ENCODE data around the gene POMC. TPM values are rescaled to one million over a fixed set of nuclear protein-coding genes. Genes with fewer than 3 reads are reported as not detected.
A peak's percentile ranks its signal among the peaks of the same experiment; 100 is the strongest.
"Not testable (repeated sequence)": the region's sequence is repeated elsewhere in the genome, so short reads cannot be mapped to it uniquely, and the experiment has no call there.

Gene POMC
- 9.1 TPM for total RNA-seq
- long read RNA-seq, partial matches to known transcripts, result 0 of 10 reads
- long read RNA-seq, other reads (novel, unspliced or antisense), result 10 of 10 reads

DNA sequence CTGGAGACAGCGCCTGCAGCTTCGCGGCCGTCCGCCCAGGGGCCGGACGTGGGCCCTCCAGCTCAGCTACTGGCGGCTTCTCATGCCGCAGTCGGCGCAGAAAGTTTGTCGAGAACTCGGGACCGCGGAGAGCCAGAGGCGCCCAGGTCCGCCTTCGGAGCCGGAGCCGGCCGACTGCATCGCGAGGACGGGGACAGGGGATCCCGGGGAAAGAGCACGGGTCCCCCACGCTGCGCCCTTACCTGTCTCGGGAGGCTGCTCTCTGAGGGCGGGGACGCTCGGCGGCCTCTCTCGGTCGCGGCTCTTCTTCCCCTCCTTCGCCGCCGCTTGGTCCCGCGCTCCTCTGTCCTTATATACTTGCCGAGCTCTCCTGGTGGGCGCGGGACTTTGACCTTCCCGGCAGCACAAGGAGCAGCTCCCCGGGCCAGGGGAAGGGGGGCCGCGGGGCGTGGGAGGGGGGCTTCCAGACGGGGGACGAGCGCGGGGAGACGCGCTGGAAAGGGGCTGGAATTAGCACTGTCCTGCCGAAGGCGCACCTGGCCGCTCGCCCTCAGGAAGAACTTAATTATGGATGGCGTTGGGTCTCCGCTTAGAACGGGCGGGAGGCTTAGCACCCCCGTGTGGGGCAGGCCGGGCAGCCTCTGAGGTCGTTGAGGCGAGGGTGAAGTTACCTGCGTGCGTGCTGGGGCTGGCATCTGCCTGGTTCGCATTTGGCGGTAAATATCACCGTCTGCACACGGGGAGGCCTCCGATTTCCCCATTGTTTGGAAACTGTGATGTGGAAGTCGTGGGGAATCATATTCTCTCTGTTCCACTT is at the start of gene POMC:
Gene POMC, minus strand, starts transcription at position 325 of the 817 bp plus-strand sequence. CDS start 3,808 bp downstream, outside the sequence.
- DNase-seq (ENCODE audit: missing footprints) (no peak), ATAC-seq (peak; percentile 29)
- intact Hi-C loops (cut with DNase I), result no loop called here

- no peak for DNase-seq (ENCODE audit: missing footprints)
- ATAC-seq, result no peak
- intact Hi-C loops (cut with DNase I), result no loop called here
Observed at GRCh38 chr2:25218100-25218499, 49.7 kb upstream of the POMC start.

GRCh38 chr2:25215948-25216679 is 47.7 kb upstream of the POMC start:
- peak; percentile 94 for ATAC-seq
- intact Hi-C loops (cut with DNase I), result no loop called here
- peak; percentile 89 for DNase-seq (ENCODE audit: missing footprints)

- peak; percentile 3 for ATAC-seq
- DNase-seq (ENCODE audit: missing footprints), result no peak
- intact Hi-C loops (cut with DNase I), result no loop called here
Observed at GRCh38 chr2:25215232-25215631, 46.9 kb upstream of the POMC start.

GRCh38 chr2:25213229-25213628 is 44.8 kb upstream of the POMC start:
- ATAC-seq, result no peak
- intact Hi-C loops (cut with DNase I), result no loop called here
- DNase-seq (ENCODE audit: missing footprints), result no peak

GRCh38 chr2:25210923-25211322 is 42.5 kb upstream of the POMC start:
- ATAC-seq; intact Hi-C loops (cut with DNase I); DNase-seq (ENCODE audit: missing footprints): not testable (repeated sequence)

DNA sequence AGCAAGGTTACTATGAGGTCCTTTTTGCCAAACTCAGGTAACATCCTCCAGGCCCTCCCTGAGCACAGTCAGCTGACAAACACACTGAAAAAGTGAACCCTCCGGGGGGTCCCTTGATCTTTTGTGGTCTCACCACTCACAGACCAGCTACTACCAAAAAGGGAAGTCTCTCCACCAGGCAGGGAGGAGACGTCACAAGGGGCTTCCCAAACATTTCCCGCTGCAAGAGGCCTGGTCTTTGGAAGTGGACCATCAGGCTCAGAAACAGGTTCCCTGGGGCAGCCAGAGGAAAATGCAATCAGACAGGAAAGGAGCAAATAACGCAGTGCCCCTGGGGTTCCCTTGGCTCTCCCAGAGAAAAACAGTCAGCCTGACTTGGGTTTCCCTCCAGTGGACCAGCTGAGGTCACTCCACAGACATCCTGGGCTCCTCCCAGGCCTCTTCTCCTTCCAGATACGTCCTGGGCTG is 38.7 kb upstream of the POMC start:
- ATAC-seq (peak; percentile 58), DNase-seq (ENCODE audit: missing footprints) (no peak)
- intact Hi-C loops (cut with DNase I), result no loop called here

DNA sequence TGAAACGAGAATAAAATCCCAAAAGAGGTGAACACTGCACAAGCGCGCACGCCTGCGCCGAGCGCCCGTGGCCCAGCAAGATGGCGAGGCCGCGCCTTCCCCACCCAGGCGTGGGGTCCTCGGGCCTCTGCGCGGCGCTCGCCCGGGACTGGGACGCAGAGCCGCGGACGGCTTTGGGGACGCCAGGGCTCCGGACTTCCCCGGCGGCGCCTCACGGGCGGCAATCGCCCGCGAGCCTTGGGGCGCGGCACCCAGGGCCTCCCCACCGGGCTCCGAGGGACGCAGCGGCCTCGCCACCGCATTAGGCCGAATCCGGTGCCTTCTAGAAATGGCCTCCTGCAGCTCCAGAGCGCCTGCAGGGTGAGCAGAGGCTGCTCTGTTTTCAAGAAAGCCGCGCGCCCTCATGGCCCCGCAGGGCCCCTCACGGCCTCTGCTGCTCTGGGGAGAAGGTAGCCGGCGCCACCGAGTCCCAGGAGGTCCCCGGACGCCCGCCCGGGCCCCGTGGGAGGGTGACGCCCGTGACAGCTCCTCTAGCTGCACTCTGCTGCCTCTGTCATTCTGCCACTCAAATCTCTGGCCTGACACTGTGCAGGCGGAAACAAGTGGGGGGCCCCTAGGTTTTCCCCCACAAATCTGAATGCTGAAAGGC is 35.9 kb upstream of the POMC start:
- DNase-seq (ENCODE audit: missing footprints), result no peak
- intact Hi-C loops (cut with DNase I), result no loop called here
- ATAC-seq, result peak; percentile 53

GRCh38 chr2:25202275-25202674 is 33.9 kb upstream of the POMC start:
- intact Hi-C loops (cut with DNase I), result no loop called here
- DNase-seq (ENCODE audit: missing footprints) (no peak), ATAC-seq (no peak)

DNA sequence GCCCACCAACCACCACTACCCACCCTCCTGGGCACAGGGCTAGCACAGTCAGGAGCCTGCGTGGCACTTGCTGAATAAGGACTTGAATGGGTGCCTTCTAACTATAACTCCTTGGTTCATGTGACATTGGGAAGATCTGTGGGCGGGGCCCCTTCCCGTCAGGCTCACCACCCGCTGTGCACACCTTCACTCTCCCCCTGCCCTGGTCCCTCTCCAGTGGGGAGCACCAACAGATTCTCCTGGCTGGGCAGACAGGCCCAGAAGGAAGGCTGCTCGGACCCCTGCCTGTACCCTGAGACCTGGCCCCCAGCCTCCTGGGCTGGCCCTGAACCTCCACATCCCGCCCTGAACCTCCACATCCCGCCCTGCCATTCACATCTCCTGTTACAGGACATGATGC is 33.4 kb upstream of the POMC start:
- no peak for DNase-seq (ENCODE audit: missing footprints)
- ATAC-seq, result no peak
- intact Hi-C loops (cut with DNase I), result no loop called here

- intact Hi-C loops (cut with DNase I), result no loop called here
- DNase-seq (ENCODE audit: missing footprints), result no peak
- ATAC-seq, result no peak
Observed at GRCh38 chr2:25201265-25201664, 32.9 kb upstream of the POMC start.

DNA sequence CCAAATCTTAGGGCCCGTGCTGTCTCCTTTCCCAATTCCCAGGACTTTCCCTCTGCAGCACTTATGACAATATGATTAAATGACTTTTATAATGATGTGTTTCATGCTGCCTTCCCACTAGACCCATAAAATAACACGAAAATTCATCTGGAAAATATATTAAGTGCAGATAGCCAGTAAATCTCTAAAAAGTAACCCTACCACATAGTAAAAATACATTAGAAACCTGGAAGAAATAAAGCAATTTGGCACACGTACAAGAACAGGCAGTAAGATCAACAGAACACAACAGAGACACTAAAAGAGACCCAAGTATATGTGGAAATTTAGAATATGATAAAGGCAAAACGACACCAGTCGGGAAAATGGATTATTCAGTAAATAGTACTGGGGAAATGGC is 30.2 kb upstream of the POMC start:
- intact Hi-C loops (cut with DNase I), result loop anchor here (5.0 kb wide), 2 partner anchors 66 to 226 kb away; partner anchors contain the start of gene DNAJC27
- DNase-seq (ENCODE audit: missing footprints), result no peak
- no peak for ATAC-seq

- intact Hi-C loops (cut with DNase I), result loop anchor here (5.0 kb wide), 2 partner anchors 66 to 226 kb away; partner anchors contain the start of gene DNAJC27
- DNase-seq (ENCODE audit: missing footprints), result no peak
- ATAC-seq, result no peak
Observed at GRCh38 chr2:25198209-25198525, 29.8 kb upstream of the POMC start.

GRCh38 chr2:25197336-25198208 is 29.2 kb upstream of the POMC start:
- no peak for ATAC-seq
- intact Hi-C loops (cut with DNase I), result loop anchor here (5.0 kb wide), 2 partner anchors 65 to 225 kb away; partner anchors contain the start of gene DNAJC27
- no peak for DNase-seq (ENCODE audit: missing footprints)

DNA sequence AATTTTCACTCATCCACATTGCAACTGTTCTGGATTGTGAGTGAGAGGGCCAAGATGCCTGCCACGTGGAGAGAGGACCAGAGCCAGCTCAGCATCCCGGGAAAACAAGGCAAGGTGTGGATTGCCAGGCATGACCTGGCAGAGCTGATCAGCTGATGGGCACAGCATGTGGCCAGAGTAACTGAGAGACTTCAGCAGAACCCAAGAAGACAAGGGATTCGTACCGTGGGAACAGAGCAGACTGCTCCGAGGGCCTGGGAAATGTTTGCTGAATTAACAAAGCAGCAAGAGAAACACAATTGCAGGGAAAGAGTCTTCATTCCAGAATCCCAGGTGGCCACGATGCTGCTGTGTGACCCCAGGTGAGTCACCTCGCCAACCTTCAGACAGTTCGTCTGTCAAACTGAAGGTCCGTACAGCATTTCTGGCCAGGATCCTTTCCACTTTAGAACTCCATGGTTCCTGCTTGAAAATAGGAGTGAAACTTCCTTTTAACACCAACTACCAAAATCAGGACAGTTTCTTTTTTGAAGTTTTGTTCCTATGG is 26.3 kb upstream of the POMC start:
- intact Hi-C loops (cut with DNase I), result loop anchor here (5.0 kb wide), 2 partner anchors 62 to 222 kb away; partner anchors contain the start of gene DNAJC27
- DNase-seq (ENCODE audit: missing footprints) (no peak), ATAC-seq (no peak)

GRCh38 chr2:25190536-25190935 is 22.2 kb upstream of the POMC start:
- no peak for DNase-seq (ENCODE audit: missing footprints)
- intact Hi-C loops (cut with DNase I), result no loop called here
- no peak for ATAC-seq

DNA sequence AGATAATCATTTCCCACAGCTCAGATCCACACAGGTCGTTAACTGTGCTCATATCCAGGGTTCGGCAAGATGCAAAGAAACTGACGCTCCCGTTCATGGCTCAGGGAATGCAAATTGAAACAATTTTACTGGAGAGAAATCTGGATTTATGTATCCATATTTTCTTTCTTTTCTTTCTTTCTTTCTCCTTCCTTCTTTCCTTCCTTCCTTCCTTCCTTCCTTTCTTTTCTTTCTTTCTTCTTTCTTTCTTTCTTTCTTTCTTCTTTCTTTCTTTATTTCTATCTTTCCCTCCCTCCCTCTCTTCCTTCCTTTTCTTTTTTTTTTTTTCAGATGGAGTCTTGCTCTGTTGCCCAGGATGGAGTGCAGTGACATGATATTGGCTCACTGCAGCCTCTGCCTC is 20.0 kb upstream of the POMC start:
- no peak for DNase-seq (ENCODE audit: missing footprints)
- intact Hi-C loops (cut with DNase I), result no loop called here
- no peak for ATAC-seq

- ATAC-seq, result no peak
- DNase-seq (ENCODE audit: missing footprints), result no peak
Observed at GRCh38 chr2:25187729-25188350, 19.5 kb upstream of the POMC start.

More at GRCh38 chr2:25187729-25188350, 19.5 kb upstream of the POMC start:
- intact Hi-C loops (cut with DNase I), result no loop called here
